Limb (tissue), 2 donors: ENCODE measurements around the gene ALOX15.
A peak's percentile ranks its signal among the peaks of the same experiment; 100 is the strongest.
"Not testable (repeated sequence)": the region's sequence is repeated elsewhere in the genome, so short reads cannot be mapped to it uniquely, and the experiment has no call there.

Source experiments
- DNase-seq, 2 donors: peaks; one replicate each; pipeline ENCODE4 v3.0.0-alpha.2; 2016; ENCODE audit errors: extremely low spot score in 2 of 2

Gene ALOX15

GRCh38 chr17:4655933-4656332, 14.5 kb upstream of the ALOX15 start:
- not testable (repeated sequence) for DNase-seq

GRCh38 chr17:4652997-4653396, 11.5 kb upstream of the ALOX15 start:
- no peak for DNase-seq

GRCh38 chr17:4648741-4649140, 7.3 kb upstream of the ALOX15 start:
- no peak for DNase-seq

GRCh38 chr17:4645642-4646041, 4.2 kb upstream of the ALOX15 start:
- no peak for DNase-seq

- DNase-seq = no peak
Measured at GRCh38 chr17:4643676-4644075, 2.2 kb upstream of the ALOX15 start.

- no peak for DNase-seq
Measured at GRCh38 chr17:4642286-4642685, 808 bp upstream of the ALOX15 start.

- DNase-seq = not testable (repeated sequence)
Measured at GRCh38 chr17:4640569-4641188, 799 bp downstream of the ALOX15 start.

GRCh38 chr17:4639301-4640059, 2.0 kb downstream of the ALOX15 start:
- DNase-seq = not testable (repeated sequence)

- DNase-seq = not testable (repeated sequence)
Measured at GRCh38 chr17:4638766-4639165, 2.7 kb downstream of the ALOX15 start.

- DNase-seq = no peak
Measured at GRCh38 chr17:4636474-4637100, 4.9 kb downstream of the ALOX15 start.

GRCh38 chr17:4635823-4636375, 5.6 kb downstream of the ALOX15 start:
- no peak for DNase-seq

- no peak for DNase-seq
Measured at GRCh38 chr17:4634976-4635375, 6.5 kb downstream of the ALOX15 start.

- DNase-seq = no peak
Measured at GRCh38 chr17:4633643-4634042, 7.8 kb downstream of the ALOX15 start.

GRCh38 chr17:4632581-4632920, 8.9 kb downstream of the ALOX15 start:
- no peak for DNase-seq

- no peak for DNase-seq
Measured at GRCh38 chr17:4631836-4632580, 9.5 kb downstream of the ALOX15 start.

- DNase-seq = no peak
Measured at GRCh38 chr17:4631431-4631830, 10.0 kb downstream of the ALOX15 start.

- DNase-seq = no peak
Measured at GRCh38 chr17:4626734-4627256, 14.7 kb downstream of the ALOX15 start.

- peak in 1 of 2 donors; percentile 70 for DNase-seq
Measured at GRCh38 chr17:4625181-4625617, 16.3 kb downstream of the ALOX15 start.

- DNase-seq = not testable (repeated sequence)
Measured at GRCh38 chr17:4624451-4624911, 17.0 kb downstream of the ALOX15 start.

- DNase-seq = no peak
Measured at GRCh38 chr17:4623249-4623648, 18.2 kb downstream of the ALOX15 start.

GRCh38 chr17:4622375-4622774, 19.1 kb downstream of the ALOX15 start:
- DNase-seq = no peak
